H9 (cell line): Measurements from ENCODE around the gene NPAS1. TPM values are rescaled to one million over a fixed set of nuclear protein-coding genes. Genes with fewer than 3 reads are reported as not detected.
"Not testable (repeated sequence)": the region's sequence is repeated elsewhere in the genome, so short reads cannot be mapped to it uniquely, and the experiment has no call there.

Experiments
- DNase-seq: peaks from one replicate; pipeline ENCODE4 v3.0.0-alpha.2; 2017
- H2AFZ ChIP-seq: one replicate; pipeline ENCODE4 v1.6.1; 2013; ENCODE audit warnings: mild to moderate bottlenecking, low read length, control low read depth, moderate library complexity
- H2AK5ac ChIP-seq: 2 replicates; pipeline ENCODE4 v1.6.1; 2013; ENCODE audit warnings: low read length, control low read depth, mixed read lengths; ENCODE audit not compliant: insufficient read length
- H2BK120ac ChIP-seq: one replicate; pipeline ENCODE4 v1.6.1; 2013; ENCODE audit warnings: low read depth, mild to moderate bottlenecking, low read length, control low read depth, inconsistent platforms; ENCODE audit not compliant: poor library complexity, severe bottlenecking
- H2BK12ac ChIP-seq: 2 replicates; pipeline ENCODE4 v1.6.1; 2013; ENCODE audit warnings: low read length, control low read depth, mixed read lengths, low read depth; ENCODE audit not compliant: insufficient read length
- H2BK15ac ChIP-seq: 2 replicates; pipeline ENCODE4 v1.6.1; 2013; ENCODE audit warnings: low read depth, low read length, control low read depth
- H2BK20ac ChIP-seq: one replicate; pipeline ENCODE4 v1.6.1; 2013; ENCODE audit warnings: low read depth, mild to moderate bottlenecking, low read length, control low read depth, inconsistent platforms; ENCODE audit not compliant: poor library complexity, severe bottlenecking
- H2BK5ac ChIP-seq: 2 replicates; pipeline ENCODE4 v1.6.1; 2013; ENCODE audit warnings: low read length, control low read depth, mixed read lengths; ENCODE audit not compliant: insufficient read length
- H3K14ac ChIP-seq: 2 replicates; pipeline ENCODE4 v1.6.1; 2013; ENCODE audit warnings: low read length, control low read depth; ENCODE audit not compliant: insufficient read depth
- H3K18ac ChIP-seq: 2 replicates; pipeline ENCODE4 v1.6.1; 2013; ENCODE audit warnings: low read depth, mild to moderate bottlenecking, mixed read lengths, low read length, control low read depth; ENCODE audit not compliant: insufficient read length
- H3K23ac ChIP-seq: 2 replicates; pipeline ENCODE4 v1.6.1; 2013; ENCODE audit warnings: low read length, control low read depth, mixed read lengths, low read depth; ENCODE audit not compliant: insufficient read length
- H3K23me2 ChIP-seq: 2 replicates; pipeline ENCODE4 v1.6.1; 2013; ENCODE audit warnings: low read depth, mild to moderate bottlenecking, mixed read lengths, low read length, control low read depth; ENCODE audit not compliant: insufficient read length, poor library complexity, severe bottlenecking
- H3K27ac ChIP-seq: 2 replicates; pipeline ENCODE4 v1.5.1; 2013; ENCODE audit warnings: low read length, control low read depth, mixed read lengths, low read depth; ENCODE audit not compliant: insufficient read length
- H3K27me3 ChIP-seq: 2 replicates; pipeline ENCODE4 v1.6.1; 2013; ENCODE audit warnings: low read length, control low read depth, inconsistent platforms; ENCODE audit not compliant: insufficient read depth
- H3K4ac ChIP-seq: 2 replicates; pipeline ENCODE4 v1.6.1; 2013; ENCODE audit warnings: low read depth, mild to moderate bottlenecking, control low read depth, inconsistent platforms, low read length, moderate library complexity
- H3K4me1 ChIP-seq: 2 replicates; pipeline ENCODE4 v1.6.1; 2013; ENCODE audit warnings: low read length, control low read depth, inconsistent platforms; ENCODE audit not compliant: insufficient read depth
- H3K4me2 ChIP-seq: 2 replicates; pipeline ENCODE4 v1.6.1; 2013; ENCODE audit warnings: low read length, control low read depth, mixed read lengths; ENCODE audit not compliant: insufficient read length, insufficient read depth
- H3K56ac ChIP-seq: 2 replicates; pipeline ENCODE4 v1.6.1; 2013; ENCODE audit warnings: low read depth, mild to moderate bottlenecking, mixed read lengths, low read length, control low read depth; ENCODE audit not compliant: insufficient read length
- H3K79me1 ChIP-seq: 2 replicates; pipeline ENCODE4 v1.6.1; 2013; ENCODE audit warnings: low read depth, mild to moderate bottlenecking, moderate library complexity, low read length, control low read depth, inconsistent platforms; ENCODE audit not compliant: insufficient read depth, poor library complexity, severe bottlenecking
- H3K79me2 ChIP-seq: 2 replicates; pipeline ENCODE4 v1.6.1; 2013; ENCODE audit warnings: low read length, control low read depth, inconsistent platforms; ENCODE audit not compliant: insufficient read depth
- H3K9ac ChIP-seq: 2 replicates; pipeline ENCODE4 v1.6.1; 2013; ENCODE audit warnings: low read length, control low read depth, mixed read lengths; ENCODE audit not compliant: insufficient read length; ENCODE audit errors: extremely low read depth
- H3K9me3 ChIP-seq: one replicate; pipeline ENCODE4 v1.6.1; 2013; ENCODE audit warnings: low read depth, low read length, inconsistent platforms; ENCODE audit not compliant: control insufficient read depth
- H3T11ph ChIP-seq: one replicate; pipeline ENCODE4 v1.6.1; 2013; ENCODE audit warnings: mild to moderate bottlenecking, low read length, control low read depth, inconsistent platforms
- H4K20me1 ChIP-seq: one replicate; pipeline ENCODE4 v1.6.1; 2013; ENCODE audit not compliant: control insufficient read depth, insufficient read length, insufficient read depth
- H4K5ac ChIP-seq: 2 replicates; pipeline ENCODE4 v1.6.1; 2013; ENCODE audit warnings: low read depth, mild to moderate bottlenecking, mixed read lengths, low read length, control low read depth; ENCODE audit not compliant: insufficient read length
- H4K8ac ChIP-seq: replicated peaks from 2 replicates; pipeline ENCODE4 v1.6.1; 2013; ENCODE audit warnings: low read length, control low read depth, mixed read lengths, low read depth; ENCODE audit not compliant: insufficient read length
- H4K91ac ChIP-seq: 2 replicates; pipeline ENCODE4 v1.6.1; 2013; ENCODE audit warnings: low read depth, mild to moderate bottlenecking, moderate library complexity, mixed read lengths, low read length, control low read depth; ENCODE audit not compliant: insufficient read length
- H3K27ac Mint-ChIP-seq, 3 experiments: 2 replicates in 2 of 3; 3 replicates in 1 of 3; pipeline ENCODE4 v1.8.0; 2020 to 2021; ENCODE audit warnings: mixed read lengths in 3 of 3, mild to moderate bottlenecking in 1 of 3, moderate library complexity in 1 of 3
- H3K27me3 Mint-ChIP-seq: 2 replicates; pipeline ENCODE4 v1.8.0; 2021; ENCODE audit warnings: low read depth, mild to moderate bottlenecking, moderate library complexity, mixed read lengths
- H3K36me3 Mint-ChIP-seq, 3 experiments: 2 replicates in 2 of 3; 3 replicates in 1 of 3; pipeline ENCODE4 v1.8.0; 2020 to 2021; ENCODE audit warnings: low read depth in 3 of 3, mixed read lengths in 3 of 3; ENCODE audit not compliant: insufficient read depth in 1 of 3
- H3K4me1 Mint-ChIP-seq, 2 experiments: 2 replicates each; pipeline ENCODE4 v1.8.0; 2020; ENCODE audit warnings: mixed read lengths in 2 of 2
- H3K4me3 Mint-ChIP-seq, 2 experiments: 2 replicates in 1 of 2; 3 replicates in 1 of 2; pipeline ENCODE4 v1.8.0; 2020 to 2021; ENCODE audit warnings: mild to moderate bottlenecking in 2 of 2, mixed read lengths in 2 of 2, moderate library complexity in 1 of 2
- H3K9me3 Mint-ChIP-seq, 2 experiments: 2 replicates in 1 of 2; 3 replicates in 1 of 2; pipeline ENCODE4 v1.8.0; 2020; ENCODE audit warnings: mild to moderate bottlenecking in 2 of 2, mixed read lengths in 2 of 2, moderate library complexity in 1 of 2
- WGBS: extraction: QIAGEN DNeasy Blood & Tissue Kit; methylation state at CpG from one replicate; pipeline ENCODE4 v1.1.7; 2013; ENCODE audit warnings: missing lambda C conversion rate, low lambda C conversion rate, mixed read lengths; ENCODE audit not compliant: insufficient read length; ENCODE audit errors: extremely low coverage; 5-methylcytosine and 5-hydroxymethylcytosine counted together
- total RNA-seq: library from RNA; stranded (reverse); gene quantifications from 2 replicates; pipeline ENCODE4 v1.2.1, GENCODE V29; 2021
- TF ChIP-seq, protein P1 (sequence below): fragments of 200-600 bp; sonication (generic); conservative IDR thresholded peaks from 3 replicates; pipeline ENCODE4 v1.8.0; 2021; ENCODE audit warnings: antibody characterized with exemption, mild to moderate bottlenecking

The NPAS1 gene
- total RNA-seq, 1 experiment from 2014 or later, result 17.8 TPM

DNA sequence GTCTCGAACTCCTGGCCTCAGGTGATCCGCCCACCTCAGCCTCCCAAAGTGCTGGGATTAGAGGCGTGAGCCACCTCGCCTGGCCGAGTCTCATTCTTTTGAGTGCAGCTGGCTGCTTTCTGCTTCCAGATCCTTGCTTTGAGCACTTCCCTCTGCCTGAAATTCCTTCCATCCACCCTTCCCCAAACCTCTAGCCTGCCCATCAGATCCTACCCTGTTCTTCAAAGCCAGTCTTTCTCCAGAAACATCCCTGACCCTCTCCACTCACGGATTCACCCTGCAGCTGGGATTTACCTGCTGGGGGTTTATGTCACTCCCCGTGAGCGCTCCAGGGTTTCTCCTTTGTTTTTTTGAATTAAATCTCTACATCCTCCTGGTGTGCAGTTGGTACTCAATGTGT lies 13.1 kb upstream of the NPAS1 start:
- Mint-ChIP-seq H3K4me1 (peaks cover 11 to 32% of the 10 kb centered on the region in 2 experiments), H3K4me3 (no peak overlapping the region), H3K36me3 (peaks cover 2 to 7% (median 3%) of the 10 kb centered on the region in 3 experiments; a peak in 4 of 7 replicates), H3K27me3 (peaks cover 15% of the 10 kb centered on the region), H3K9me3 (peaks cover 9 to 11% of the 10 kb centered on the region in 2 experiments), H3K27ac (peak overlapping the region in 2 of 3 experiments; percentile 16 to 89; a peak in 2 of 7 replicates)
- no peak overlapping the region for H2BK15ac ChIP-seq
- no peak overlapping the region for H2BK12ac ChIP-seq
- no peaks in the 10 kb centered on the region for H3K23me2 ChIP-seq
- H2AK5ac ChIP-seq, result no peak overlapping the region
- no peak overlapping the region for H2BK5ac ChIP-seq
- TF ChIP-seq, protein P1, sequence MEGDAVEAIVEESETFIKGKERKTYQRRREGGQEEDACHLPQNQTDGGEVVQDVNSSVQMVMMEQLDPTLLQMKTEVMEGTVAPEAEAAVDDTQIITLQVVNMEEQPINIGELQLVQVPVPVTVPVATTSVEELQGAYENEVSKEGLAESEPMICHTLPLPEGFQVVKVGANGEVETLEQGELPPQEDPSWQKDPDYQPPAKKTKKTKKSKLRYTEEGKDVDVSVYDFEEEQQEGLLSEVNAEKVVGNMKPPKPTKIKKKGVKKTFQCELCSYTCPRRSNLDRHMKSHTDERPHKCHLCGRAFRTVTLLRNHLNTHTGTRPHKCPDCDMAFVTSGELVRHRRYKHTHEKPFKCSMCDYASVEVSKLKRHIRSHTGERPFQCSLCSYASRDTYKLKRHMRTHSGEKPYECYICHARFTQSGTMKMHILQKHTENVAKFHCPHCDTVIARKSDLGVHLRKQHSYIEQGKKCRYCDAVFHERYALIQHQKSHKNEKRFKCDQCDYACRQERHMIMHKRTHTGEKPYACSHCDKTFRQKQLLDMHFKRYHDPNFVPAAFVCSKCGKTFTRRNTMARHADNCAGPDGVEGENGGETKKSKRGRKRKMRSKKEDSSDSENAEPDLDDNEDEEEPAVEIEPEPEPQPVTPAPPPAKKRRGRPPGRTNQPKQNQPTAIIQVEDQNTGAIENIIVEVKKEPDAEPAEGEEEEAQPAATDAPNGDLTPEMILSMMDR, result no peak
- no peak for DNase-seq
- no peak overlapping the region for H4K8ac ChIP-seq
- H2BK20ac ChIP-seq, result no peak overlapping the region
- no peak overlapping the region for H3K4me2 ChIP-seq
- H3K79me2 ChIP-seq, result no peaks in the 10 kb centered on the region
- no peak overlapping the region for H3K56ac ChIP-seq
- no peaks in the 10 kb centered on the region for H4K20me1 ChIP-seq
- H4K91ac ChIP-seq, result no peak overlapping the region
- WGBS, result no CpG with 5 or more reads among the region's 8 CpGs
- H3K9ac ChIP-seq, result no peak overlapping the region
- H3K4me1 ChIP-seq, result no peaks in the 10 kb centered on the region
- H2AFZ ChIP-seq, result no peak overlapping the region
- H3T11ph ChIP-seq, result no peak overlapping the region
- no peaks in the 10 kb centered on the region for H3K27me3 ChIP-seq
- H3K27ac ChIP-seq, result no peak overlapping the region
- H3K79me1 ChIP-seq, result no peaks in the 10 kb centered on the region
- H3K14ac ChIP-seq, result no peak overlapping the region
- no peak overlapping the region for H4K5ac ChIP-seq
- H2BK120ac ChIP-seq, result no peak overlapping the region
- no peak overlapping the region for H3K23ac ChIP-seq
- no peaks in the 10 kb centered on the region for H3K9me3 ChIP-seq
- H3K18ac ChIP-seq, result no peak overlapping the region
- no peak overlapping the region for H3K4ac ChIP-seq

DNA sequence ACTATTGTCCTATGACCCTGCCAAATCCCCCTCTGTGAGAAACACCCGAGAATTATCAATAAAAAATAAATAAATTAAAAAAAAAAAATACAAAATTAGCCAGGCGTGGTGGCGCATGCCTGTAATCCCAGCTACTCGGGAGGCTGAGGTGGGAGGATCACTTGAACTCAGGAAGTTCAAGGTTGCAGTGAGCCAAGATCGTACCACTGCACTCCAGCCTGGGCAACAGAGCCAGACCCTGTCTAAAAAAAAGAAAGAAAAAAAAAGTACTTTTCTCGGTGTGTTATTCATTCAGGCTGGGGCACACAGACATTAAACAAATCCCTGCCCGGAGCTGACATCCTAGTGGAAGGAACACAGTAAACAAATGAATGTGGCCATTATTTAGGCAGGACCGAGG lies 9.1 kb upstream of the NPAS1 start:
- not testable (repeated sequence) for H3K27me3 ChIP-seq, H2BK5ac ChIP-seq, H3K4me2 ChIP-seq, H3K27ac Mint-ChIP-seq, H2AK5ac ChIP-seq, H3K4ac ChIP-seq, H4K20me1 ChIP-seq, H2BK12ac ChIP-seq, H4K5ac ChIP-seq, H3T11ph ChIP-seq, H2BK20ac ChIP-seq, H3K23ac ChIP-seq, H3K18ac ChIP-seq, H3K36me3 Mint-ChIP-seq, H2BK120ac ChIP-seq, H3K79me1 ChIP-seq, H3K23me2 ChIP-seq, DNase-seq, H3K79me2 ChIP-seq, H2BK15ac ChIP-seq, H3K4me1 ChIP-seq, H3K9me3 ChIP-seq, H2AFZ ChIP-seq, H3K27ac ChIP-seq, H3K4me3 Mint-ChIP-seq, H3K14ac ChIP-seq, H3K9ac ChIP-seq, H3K56ac ChIP-seq, H4K8ac ChIP-seq, H4K91ac ChIP-seq
- peaks cover 15 to 21% of the 10 kb centered on the region in 2 experiments for H3K4me1 Mint-ChIP-seq
- peaks cover 26% of the 10 kb centered on the region for H3K27me3 Mint-ChIP-seq
- peaks cover 9 to 11% of the 10 kb centered on the region in 2 experiments for H3K9me3 Mint-ChIP-seq
- WGBS, result no CpG with 5 or more reads among the region's 8 CpGs
